Mammary epithelial cell (primary cell): ENCODE measurements around the gene RCBTB2.

Source experiments
- EZH2 ChIP-seq: IDR thresholded peaks from 2 replicates; pipeline ENCODE4 v1.6.1; 2012; ENCODE audit warnings: low read length, inconsistent platforms, borderline replicate concordance
- TF ChIP-seq, protein P1 (sequence below), 2 donors: IDR thresholded peaks in 1 of 2; conservative IDR thresholded peaks in 1 of 2; 2 replicates each; pipeline ENCODE4 v1.5.1; 2011 to 2012; ENCODE audit warnings: inconsistent platforms in 2 of 2, low read length in 2 of 2, mild to moderate bottlenecking in 2 of 2, control low read depth in 1 of 2, low read depth in 1 of 2; ENCODE audit not compliant: insufficient read depth in 1 of 2; ENCODE audit errors: extremely low read depth in 1 of 2

DNA sequence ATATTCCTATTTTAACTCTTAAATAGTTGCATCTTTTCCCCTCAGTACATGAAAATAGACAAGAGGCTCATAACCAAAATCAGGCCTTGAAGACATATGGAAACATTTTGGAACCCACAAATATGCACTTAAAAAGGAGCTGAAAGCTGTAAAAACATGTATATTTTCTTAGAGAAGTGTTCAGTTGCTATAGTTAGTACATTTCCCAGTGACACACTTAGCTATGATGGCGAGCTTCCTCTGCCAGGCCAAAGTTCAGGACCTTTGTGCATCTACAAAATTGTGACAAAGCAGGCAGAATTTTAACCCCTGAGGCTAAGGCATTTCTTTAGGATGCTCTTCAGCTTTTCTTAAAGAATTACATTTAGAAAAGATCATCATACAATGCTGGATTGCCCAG is 54.5 kb downstream of the RCBTB2 start:
- TF ChIP-seq, protein P1, sequence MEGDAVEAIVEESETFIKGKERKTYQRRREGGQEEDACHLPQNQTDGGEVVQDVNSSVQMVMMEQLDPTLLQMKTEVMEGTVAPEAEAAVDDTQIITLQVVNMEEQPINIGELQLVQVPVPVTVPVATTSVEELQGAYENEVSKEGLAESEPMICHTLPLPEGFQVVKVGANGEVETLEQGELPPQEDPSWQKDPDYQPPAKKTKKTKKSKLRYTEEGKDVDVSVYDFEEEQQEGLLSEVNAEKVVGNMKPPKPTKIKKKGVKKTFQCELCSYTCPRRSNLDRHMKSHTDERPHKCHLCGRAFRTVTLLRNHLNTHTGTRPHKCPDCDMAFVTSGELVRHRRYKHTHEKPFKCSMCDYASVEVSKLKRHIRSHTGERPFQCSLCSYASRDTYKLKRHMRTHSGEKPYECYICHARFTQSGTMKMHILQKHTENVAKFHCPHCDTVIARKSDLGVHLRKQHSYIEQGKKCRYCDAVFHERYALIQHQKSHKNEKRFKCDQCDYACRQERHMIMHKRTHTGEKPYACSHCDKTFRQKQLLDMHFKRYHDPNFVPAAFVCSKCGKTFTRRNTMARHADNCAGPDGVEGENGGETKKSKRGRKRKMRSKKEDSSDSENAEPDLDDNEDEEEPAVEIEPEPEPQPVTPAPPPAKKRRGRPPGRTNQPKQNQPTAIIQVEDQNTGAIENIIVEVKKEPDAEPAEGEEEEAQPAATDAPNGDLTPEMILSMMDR (conservative IDR thresholded peaks at IDR 0.05 in 1 of 2, IDR thresholded peaks at IDR 0.05 in 1 of 2; ENCODE audit: extremely low read depth in 1 of 2, insufficient read depth in 1 of 2, low read depth in 1 of 2, low read length in 2 of 2): no peak
- no peak for TF ChIP-seq EZH2
